Stromal cell of bone marrow (primary cell): Measurements from ENCODE around the gene SPG7.

Source experiments
- DNase-seq: peaks from one replicate; pipeline ENCODE4 v3.0.0-alpha.2; 2012; ENCODE audit warnings: low read depth

Gene SPG7

GRCh38 chr16:89547291-89547690, 39.1 kb downstream of the SPG7 start:
- no peak for DNase-seq

DNA sequence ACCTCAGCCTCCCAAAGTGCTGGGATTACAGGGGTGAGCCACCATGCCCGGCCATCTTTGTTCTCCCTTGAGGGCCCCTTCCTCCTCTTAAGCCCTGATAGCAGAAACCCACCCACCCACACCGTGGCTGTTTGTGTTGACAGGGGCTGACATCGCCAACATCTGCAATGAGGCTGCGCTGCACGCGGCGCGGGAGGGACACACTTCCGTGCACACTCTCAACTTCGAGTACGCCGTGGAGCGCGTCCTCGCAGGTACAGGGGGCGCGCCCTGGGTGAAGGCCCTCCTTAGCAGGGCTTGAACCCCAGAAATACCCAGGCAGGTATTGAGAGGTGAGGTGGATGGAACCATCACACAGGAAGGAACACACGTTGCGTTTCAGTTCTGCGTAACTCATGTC, 39.7 kb downstream of the SPG7 start:
- no peak for DNase-seq

DNA sequence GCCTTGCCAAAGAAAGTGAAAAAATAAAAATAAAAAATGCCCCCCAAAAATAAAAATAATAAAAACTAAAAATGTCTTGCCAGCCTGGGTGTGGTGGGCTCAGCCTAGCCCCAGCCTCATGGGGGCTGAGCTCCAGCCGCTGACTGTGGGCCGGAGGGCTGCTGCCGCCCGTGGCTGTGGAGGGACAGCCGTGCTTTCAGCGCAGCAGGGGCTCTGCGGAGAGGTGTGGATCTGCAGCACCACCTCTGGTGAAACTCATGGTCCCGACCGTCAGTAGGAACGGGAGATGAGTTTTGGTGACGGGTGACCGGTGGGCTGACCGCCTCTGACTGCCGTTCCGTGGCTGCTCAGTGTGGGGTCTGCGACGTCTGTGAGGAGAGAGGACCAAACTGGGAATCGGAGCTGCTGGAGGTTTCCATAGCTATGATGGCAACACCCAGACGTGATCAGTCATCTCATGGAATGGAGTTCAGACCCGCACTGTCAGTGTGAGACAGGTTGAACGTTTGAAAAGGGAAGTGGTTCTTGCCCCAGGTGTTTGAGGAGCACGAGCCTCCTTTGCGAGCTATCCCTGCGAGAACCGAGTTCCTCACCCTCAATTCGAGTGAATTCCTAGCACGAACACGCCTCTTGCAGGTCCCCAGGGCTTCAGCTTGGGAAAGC, 40.3 kb downstream of the SPG7 start:
- no peak for DNase-seq

DNA sequence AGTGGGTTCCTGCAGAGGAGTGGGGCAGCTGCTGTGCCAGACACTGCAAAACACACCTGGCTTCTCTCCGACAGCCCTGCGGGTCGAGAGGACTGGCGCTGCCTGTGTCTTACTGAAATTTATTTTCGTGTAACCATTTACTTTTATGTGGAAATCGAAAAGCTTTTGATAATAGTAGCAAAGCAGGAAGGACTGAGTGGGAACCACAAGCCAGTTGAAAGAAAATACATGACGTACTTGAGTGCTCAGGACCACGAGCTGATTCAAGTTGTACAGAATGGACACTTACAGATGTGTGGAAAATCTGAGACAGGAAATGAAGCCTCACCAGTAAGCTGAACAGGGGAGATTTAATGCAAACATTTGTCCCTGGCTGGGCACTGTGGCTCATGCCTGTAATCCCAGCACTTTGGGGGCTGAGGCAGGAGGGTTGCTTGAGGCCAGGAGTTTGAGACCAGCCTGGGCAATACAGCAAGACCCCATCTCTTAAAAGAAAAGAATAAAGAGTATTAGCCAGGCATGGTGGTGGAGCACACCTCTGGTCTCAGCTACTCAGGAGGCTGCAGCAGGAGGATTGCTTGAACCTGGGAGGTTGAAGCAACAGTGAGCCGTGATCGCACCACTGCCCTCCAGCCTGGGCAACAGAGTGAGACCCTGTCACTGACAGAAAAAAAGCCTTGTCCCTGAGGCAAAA, 41.0 kb downstream of the SPG7 start:
- DNase-seq, result no peak

GRCh38 chr16:89550421-89551007, 42.3 kb downstream of the SPG7 start:
- no peak for DNase-seq

DNA sequence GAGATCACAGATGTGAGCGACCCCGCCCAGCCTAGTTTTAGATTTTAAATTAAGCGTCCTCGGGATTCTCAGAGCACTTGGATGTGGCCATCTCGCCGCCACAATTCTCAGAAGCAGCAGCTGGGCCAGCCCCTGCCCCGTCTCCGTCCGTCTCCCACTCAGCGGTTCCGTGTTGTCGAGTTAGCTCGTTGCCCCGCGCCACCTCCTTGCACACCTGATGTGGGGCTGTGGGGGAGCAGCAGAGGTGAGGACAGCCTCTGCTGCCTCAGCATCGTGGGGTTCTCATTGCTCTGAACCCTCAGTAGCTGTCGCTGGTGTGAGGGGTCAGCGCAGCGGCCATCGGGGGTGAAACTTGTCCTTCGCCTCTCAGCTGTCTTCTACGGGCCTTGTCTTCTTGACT, 44.1 kb downstream of the SPG7 start:
- no peak for DNase-seq

- DNase-seq, result no peak
These were observed 44.7 kb downstream of the SPG7 start for GRCh38 chr16:89552913-89553312.

DNA sequence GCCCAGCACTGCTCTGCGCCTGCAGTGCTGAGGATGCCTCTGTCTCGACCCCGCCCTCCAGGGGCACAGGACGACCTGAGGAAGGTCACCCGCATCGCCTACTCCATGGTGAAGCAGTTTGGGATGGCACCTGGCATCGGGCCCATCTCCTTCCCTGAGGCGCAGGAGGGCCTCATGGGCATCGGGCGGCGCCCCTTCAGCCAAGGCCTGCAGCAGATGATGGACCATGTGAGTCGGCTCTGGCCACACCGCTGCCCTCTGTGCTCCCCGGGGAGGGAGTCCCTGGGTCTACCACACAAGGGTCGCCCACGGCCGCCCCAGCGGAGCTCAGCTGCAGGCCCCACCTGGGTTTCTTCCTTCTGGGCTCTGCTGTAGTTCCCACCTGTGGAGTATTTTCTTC, 45.5 kb downstream of the SPG7 start:
- no peak for DNase-seq

GRCh38 chr16:89554343-89554742, 46.1 kb downstream of the SPG7 start:
- no peak for DNase-seq

DNA sequence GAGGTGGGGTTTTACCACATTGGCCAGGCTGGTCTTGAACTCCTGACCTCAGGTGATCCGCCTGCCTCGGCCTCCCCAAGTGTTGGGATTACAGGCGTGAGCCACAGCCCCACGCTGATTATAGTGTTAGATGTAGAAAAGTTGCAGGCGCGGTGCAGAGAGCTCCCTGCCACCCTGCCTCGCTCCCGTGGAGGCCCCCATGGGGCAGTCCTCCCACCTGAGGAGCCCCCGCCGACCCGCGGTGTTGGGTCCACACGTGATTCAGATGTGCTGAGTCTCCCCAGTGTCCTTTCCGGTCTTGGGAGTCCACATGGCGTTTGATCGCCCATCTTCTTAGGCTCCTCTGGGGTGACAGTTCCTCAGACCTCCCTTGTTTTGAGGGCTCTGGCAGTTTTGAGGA, 47.1 kb downstream of the SPG7 start:
- DNase-seq, result no peak

DNA sequence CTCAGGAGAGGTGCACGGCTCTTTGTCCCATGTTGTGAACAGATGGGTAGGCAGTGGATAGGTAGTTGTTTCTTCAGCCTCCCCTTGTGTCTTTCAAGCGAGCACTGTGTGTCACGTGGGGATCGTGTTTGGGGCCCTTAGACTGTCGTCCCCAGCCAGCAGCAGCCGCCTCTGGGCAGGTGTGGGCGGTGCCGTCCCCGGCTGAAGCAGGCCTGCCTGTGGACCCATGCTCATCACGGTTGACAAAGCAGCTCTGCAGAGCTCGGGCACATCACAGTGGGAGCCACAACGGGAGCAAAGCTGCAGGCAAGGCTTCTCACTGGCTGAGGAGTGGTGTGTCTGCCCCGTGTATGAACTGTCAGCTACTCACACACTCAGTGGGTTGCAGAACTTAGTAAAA, 47.6 kb downstream of the SPG7 start:
- DNase-seq, result no peak

DNA sequence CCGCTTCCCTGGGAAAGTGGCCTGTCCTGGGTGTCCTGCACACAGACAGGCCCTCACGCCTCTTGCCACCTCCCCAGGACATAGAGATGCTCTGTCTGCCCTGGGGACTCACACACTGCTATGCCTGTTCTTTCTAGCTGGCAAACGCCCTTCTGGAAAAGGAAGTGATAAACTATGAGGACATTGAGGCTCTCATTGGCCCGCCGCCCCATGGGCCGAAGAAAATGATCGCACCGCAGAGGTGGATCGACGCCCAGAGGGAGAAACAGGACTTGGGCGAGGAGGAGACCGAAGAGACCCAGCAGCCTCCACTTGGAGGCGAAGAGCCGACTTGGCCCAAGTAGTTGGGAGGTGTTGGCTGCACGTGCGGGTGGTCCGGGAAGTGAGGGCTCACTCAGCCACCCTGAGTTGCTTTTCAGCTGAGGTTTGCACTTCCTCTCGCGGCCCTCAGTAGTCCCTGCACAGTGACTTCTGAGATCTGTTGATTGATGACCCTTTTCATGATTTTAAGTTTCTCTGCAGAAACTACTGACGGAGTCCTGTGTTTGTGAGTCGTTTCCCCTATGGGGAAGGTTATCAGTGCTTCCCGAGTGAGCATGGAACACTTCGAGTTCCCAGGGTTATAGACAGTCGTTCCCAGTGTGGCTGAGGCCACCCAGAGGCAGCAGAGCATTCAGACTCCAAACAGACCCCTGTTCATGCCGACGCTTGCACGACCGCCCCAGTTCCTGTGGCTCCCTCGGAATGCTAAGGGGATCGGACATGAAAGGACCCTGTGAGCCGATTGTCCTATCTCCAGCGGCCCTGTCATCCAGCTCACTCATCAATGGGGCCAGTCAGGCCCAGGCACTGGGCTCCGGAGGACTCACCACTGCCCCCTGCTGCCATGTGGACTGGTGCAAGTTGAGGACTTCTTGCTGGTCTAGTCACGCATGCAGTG, 48.8 kb downstream of the SPG7 start:
- DNase-seq, result peak; percentile 57

GRCh38 chr16:89557690-89558490, 49.7 kb downstream of the SPG7 start:
- no peak for DNase-seq

DNA sequence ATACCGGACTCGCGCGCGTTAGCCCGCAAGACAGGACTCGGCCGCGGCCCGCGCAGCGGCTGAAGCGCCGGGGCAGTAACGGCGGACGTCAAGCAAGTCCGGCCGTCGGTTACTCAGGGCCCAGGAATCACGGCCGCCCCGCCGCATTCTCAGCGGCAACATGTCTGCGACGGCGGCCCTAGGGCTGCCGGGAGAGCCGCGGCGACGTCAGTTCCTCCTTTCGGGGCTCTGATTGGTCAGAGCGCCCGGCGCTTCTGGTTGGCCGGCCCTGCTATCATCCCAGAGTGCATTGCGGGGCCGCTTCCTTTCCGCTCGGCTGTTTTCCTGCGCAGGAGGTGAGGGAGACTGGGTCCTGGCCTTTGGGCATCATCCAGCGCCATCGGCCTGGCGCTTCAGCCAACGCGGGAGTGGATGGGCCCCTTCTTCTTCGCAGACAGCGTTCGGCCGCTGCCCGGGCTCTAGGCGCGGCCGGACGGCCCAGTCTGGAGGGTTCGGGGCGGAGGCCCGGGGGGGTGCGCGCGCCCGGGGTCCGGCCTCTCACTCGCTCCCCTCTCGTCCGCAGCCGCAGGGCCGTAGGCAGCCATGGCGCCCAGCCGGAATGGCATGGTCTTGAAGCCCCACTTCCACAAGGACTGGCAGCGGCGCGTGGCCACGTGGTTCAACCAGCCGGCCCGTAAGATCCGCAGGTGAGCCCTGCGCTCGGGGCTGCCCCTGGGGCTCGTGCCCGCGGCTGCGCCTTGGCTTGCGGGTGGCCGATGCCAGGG, 52.4 kb downstream of the SPG7 start, which contains the start of gene RPL13:
RPL13 (plus strand) TSS at position 305 of the 764 bp plus-strand sequence; CDS start at position 583, 278 bp downstream.
- peak; percentile 93 for DNase-seq

DNA sequence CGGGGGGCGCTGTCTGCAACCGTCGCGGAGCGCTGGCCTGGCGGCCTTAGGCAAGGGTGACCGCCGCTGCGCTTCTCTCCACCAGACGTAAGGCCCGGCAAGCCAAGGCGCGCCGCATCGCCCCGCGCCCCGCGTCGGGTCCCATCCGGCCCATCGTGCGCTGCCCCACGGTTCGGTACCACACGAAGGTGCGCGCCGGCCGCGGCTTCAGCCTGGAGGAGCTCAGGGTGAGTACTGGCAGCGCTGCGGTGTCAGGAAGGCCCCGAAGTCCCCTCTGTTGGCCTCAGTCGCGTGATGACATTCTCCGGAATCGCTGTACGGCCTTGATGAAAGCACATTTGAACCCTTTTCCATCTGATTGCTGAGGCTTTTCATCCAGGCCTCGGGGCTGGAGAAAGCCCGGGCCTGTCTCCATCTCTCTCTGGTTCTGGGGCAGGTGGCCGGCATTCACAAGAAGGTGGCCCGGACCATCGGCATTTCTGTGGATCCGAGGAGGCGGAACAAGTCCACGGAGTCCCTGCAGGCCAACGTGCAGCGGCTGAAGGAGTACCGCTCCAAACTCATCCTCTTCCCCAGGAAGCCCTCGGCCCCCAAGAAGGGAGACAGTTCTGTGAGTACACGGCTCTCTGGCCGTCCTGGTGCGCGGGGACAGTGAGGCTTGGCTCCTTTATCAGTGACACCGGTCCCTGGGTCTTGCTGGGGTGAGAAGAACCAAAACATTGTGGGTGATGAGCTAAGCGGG, 53.1 kb downstream of the SPG7 start:
- no peak for DNase-seq

DNA sequence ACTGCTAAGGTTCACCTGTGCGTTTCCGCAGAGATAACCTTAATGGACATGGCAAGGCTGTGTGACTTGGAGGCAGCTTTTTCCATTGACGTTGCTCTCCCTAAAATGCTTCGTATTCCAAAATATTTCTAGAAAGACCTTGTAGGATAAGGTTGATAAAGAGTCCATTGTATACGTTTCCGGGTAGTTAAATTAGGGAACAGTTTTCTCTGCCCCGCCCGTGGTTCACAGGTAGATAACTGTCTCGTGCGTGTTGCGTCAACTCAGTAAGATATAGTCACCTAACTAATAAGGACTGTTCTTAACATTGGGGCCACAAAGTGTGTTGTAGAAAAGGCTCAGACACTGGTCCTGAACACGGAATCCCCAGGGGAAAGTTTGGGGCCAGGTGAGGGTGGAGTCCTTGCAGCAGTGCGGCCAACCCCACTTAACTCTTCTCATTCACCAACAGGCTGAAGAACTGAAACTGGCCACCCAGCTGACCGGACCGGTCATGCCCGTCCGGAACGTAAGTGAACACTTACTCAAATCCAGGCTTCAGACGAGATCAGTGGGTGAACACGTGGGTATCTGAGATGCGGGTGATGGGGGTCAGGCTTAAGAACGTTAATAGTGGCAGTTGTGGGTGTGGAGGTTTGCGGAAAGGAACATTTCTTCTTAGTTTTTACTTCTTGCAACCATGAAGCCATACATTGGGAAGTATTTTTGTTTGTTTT, 53.8 kb downstream of the SPG7 start:
- DNase-seq, result no peak

- DNase-seq, result no peak
These were observed 54.7 kb downstream of the SPG7 start for GRCh38 chr16:89562939-89563338.

GRCh38 chr16:89563639-89564392, 55.6 kb downstream of the SPG7 start:
- no peak for DNase-seq
